ENCODE data around the gene FGFR3.

DNA sequence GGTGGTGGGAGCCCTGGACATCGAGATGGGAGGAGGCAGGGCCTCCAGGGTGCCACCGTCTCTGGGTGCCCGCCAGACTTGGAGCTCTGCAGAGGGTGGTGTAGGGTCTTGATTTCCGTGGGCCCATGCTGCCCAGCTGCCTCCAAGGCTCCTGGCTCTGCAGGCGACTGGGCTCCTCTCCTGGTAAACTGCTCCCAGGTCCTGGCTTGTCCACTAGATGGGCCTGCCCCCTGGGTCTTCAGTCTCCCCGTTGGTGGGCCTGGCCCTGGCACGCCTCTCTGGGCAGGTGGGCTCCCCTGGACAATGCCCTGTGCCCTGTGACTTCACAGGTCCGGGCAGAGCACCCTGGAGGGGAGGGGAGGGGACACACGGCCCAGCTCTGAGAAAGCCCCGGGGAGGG is 7.7 kb downstream of the FGFR3 start:
- no peak for TF ChIP-seq POLR2AphosphoS5 (IDR thresholded peaks at IDR 0.05; ENCODE audit: low read depth, low read length)
- TF ChIP-seq, protein P1, sequence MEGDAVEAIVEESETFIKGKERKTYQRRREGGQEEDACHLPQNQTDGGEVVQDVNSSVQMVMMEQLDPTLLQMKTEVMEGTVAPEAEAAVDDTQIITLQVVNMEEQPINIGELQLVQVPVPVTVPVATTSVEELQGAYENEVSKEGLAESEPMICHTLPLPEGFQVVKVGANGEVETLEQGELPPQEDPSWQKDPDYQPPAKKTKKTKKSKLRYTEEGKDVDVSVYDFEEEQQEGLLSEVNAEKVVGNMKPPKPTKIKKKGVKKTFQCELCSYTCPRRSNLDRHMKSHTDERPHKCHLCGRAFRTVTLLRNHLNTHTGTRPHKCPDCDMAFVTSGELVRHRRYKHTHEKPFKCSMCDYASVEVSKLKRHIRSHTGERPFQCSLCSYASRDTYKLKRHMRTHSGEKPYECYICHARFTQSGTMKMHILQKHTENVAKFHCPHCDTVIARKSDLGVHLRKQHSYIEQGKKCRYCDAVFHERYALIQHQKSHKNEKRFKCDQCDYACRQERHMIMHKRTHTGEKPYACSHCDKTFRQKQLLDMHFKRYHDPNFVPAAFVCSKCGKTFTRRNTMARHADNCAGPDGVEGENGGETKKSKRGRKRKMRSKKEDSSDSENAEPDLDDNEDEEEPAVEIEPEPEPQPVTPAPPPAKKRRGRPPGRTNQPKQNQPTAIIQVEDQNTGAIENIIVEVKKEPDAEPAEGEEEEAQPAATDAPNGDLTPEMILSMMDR (IDR thresholded peaks at IDR 0.05): no peak
- TF ChIP-seq, protein P2, sequence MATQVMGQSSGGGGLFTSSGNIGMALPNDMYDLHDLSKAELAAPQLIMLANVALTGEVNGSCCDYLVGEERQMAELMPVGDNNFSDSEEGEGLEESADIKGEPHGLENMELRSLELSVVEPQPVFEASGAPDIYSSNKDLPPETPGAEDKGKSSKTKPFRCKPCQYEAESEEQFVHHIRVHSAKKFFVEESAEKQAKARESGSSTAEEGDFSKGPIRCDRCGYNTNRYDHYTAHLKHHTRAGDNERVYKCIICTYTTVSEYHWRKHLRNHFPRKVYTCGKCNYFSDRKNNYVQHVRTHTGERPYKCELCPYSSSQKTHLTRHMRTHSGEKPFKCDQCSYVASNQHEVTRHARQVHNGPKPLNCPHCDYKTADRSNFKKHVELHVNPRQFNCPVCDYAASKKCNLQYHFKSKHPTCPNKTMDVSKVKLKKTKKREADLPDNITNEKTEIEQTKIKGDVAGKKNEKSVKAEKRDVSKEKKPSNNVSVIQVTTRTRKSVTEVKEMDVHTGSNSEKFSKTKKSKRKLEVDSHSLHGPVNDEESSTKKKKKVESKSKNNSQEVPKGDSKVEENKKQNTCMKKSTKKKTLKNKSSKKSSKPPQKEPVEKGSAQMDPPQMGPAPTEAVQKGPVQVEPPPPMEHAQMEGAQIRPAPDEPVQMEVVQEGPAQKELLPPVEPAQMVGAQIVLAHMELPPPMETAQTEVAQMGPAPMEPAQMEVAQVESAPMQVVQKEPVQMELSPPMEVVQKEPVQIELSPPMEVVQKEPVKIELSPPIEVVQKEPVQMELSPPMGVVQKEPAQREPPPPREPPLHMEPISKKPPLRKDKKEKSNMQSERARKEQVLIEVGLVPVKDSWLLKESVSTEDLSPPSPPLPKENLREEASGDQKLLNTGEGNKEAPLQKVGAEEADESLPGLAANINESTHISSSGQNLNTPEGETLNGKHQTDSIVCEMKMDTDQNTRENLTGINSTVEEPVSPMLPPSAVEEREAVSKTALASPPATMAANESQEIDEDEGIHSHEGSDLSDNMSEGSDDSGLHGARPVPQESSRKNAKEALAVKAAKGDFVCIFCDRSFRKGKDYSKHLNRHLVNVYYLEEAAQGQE (IDR thresholded peaks at IDR 0.05; ENCODE audit: insufficient read depth in 1 of 2, low read depth in 2 of 2, low read length in 1 of 2): no peak
